Activated CD8-positive, alpha-beta memory T cell treated with anti-CD3 and anti-CD28 coated beads for 24 hours (primary cell): ENCODE results near the gene TNFRSF4.
"Not testable (repeated sequence)": the region's sequence is repeated elsewhere in the genome, so short reads cannot be mapped to it uniquely, and the experiment has no call there.

Experiments
- DNase-seq: peaks from one replicate; pipeline ENCODE4 v3.0.0-alpha.2; 2020

Gene TNFRSF4

DNA sequence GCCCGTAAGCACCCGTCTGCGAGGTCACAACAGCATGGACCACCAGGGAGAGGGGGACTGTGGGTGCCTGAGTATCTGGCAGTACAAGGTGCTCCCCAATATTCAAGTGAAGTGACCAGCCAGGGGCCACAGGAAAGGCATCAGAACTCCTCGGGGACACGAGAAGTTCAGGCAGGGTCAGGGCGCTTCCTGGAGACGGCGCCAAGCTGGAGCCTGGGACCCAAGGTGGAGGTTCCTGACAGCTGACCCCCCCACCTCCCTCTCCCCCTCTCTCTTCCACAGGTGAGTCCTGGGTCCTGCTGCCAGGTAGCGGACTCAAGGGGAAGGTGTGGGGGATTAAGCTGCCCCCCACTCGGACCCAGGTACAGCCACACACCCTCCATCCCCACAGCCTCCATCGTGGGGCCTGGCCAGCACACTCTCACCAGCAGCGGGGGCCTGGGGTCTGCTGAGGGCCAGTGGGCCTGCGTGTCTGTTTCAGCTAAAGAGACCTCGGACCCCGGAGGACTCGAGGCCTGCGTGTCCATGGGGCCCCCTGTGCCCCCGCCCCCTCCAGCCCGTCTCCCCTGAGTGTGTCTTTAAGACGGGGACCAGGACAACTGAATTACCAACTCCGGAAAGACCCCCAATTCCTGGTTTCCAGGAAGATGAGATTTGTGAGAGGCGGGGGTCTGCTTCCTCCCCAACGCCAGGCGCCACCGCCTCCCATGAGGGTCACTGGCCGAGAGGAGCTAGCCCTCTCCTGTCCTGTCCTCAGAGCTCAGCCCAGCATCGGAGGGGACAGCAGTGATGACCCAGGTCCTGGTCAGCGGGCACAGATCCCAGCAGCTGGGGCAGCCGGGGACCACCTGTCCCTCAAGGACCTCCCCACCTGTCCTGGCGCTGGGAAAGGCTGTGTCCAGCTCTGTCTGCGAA, 13.7 kb downstream of the TNFRSF4 start:
- peak; percentile 65 for DNase-seq

DNA sequence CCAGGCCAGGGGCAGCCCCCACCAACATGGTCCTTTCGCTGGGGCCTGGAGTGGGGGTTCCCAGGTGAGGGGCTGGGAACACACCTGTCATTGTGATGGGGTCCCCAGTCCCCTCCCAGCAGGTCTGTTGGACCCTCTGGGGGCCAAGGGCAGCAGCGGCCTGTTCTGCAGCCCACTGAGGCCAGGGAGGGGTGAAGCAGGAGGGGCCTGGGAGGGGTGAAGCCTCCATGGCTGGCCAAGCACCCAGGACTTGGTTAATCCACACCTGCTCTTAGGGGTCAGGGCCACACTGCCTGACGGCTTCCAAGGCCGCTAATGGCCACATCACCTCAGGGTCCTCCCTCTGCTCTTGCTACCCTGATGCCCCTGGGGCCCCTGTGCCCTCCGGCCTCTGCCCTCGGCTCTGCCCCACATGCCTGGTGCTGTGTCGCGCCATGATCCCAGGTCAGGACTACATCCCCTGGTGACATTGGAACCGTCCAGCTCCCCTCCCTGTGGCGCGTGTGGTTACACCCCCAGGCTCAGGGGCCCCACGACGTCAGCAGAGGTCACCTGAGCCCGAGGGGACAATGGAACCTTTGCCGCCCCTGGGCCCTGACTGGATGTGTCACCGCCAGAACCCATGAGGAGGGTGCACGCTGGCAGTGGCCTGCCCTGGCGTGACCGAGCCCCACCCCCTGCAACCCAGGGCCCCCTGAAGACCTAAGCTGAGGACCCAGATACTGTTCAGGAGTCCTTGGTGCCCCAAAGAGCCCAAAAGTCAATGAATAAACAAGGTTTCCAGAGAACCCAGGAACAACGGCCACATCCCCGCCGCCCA, 14.6 kb downstream of the TNFRSF4 start:
- DNase-seq, result no peak

DNA sequence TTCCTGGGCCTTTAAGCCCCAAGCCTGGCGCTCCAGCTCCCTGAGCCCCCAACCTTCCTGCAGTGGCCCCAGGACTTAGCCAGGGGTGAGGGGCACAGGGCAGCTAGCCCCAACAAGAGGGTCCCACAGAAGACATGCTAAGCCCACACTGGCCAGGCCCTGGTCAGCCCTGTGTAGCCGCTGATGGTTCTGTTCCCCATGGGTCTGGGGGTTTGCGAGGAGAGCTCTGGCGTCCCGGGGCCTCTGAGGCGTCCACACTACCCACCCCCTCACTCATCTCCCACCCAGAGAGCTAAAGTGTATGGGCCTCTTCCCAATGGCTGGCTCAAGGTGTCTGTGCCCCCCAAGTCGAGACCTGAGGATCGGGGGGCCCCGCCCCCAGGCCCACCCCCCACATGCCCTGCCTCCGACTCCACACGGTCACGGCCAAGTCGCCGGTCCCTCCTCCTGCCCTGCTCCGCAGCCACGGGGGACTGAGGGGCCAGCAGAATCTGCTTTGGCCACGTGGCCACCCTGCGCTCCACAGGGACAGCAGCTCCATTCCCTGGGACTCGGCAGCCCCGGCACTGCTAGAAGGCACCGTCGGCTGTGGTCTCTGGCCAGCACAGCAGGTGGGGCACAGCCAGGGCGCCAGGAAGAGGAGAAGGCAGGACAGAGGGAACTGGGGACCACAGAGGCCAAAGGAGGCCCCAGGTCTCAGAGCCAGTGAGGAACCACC, 15.4 kb downstream of the TNFRSF4 start:
- DNase-seq, result no peak

DNA sequence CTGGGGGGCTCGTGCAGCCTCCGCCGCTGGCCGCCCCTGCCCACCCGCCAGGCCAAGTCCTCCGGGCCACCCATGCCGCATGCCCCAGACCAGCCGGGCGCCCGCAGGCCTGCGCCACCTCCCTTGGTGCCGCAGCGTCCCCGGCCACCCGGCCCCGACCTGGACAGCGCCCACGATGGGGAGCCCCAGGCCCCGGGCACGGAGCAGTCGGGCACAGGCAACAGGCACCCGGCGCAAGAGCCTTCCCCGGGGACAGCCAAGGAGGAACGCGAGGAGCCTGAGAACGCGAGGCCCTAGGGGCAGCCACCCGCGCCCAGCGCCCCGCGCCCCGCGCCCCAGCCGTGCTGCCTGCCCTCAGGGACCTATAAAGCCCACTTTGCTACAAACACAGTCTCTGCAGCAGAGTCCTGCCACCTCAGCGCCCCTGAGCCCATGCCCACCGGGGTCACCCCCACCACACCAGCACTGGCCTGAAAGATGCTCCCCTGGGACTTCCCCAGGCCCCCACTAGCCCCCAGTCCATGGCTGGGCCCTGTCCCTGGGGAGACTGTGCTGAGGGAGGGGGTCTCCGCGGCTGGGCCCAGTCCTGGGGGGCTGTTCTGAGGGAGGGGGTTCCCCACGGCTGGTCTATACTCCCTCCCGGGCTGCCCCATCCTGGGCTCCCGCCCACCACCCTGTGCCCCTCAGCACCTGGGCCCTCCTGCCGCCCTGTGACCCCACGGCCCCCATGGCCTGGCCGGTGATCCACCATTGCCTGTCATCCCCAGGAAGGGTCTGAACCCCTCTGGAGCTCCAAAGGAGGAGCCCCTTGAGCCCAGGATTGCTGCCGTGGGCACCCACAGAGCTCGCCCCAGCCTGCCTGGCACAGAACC, 16.2 kb downstream of the TNFRSF4 start:
- DNase-seq, result no peak

DNA sequence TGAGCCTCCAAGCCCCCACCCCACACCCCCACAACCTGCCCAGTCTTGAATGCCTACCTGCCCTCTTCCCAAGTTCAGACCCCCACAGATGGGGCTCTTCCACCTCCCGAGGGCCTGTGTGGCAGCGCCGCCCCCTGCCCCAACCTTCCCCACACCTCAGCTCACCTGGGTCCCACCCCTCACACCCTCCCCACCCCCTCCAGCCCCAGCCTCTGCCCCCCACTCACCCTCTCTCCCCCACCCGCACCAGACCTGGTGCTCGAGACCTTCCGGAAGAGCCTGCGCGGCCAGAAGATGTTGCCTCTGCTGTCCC, 16.8 kb downstream of the TNFRSF4 start:
- no peak for DNase-seq

DNA sequence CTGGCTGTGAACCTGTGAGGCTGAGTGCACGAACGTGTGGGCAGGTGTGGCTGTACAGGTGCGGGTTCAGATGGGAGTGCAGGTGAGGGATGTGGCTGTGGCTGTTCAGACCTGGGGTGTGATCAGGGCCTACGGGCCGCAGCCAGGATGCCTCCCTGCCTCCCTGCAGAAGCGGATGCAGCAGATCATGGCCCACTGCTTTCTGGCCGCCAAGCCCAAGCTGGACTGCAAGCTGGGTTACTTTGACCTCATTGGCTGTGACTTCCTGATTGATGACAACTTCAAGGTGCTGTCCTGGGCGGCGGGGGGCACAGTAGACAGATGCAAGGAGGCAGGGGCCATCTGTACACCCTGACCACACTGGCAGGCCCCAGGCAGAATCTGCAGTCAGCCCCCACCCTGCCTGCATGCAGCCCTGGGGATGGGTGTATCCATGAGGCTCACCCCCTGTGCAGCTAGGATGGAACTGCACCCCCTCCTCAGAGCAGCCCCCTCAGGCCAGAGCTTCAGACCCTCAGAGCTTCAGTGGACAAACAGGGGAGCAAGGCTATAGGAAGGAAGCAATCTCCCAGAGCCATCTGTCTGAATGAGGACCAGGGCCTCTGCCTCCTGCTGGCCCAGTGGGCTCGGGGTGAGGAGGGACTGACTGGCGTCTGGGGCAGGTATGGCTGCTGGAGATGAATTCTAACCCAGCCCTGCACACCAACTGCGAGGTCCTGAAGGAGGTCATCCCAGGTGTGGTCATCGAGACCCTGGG, 17.3 kb downstream of the TNFRSF4 start:
- DNase-seq, result no peak

DNA sequence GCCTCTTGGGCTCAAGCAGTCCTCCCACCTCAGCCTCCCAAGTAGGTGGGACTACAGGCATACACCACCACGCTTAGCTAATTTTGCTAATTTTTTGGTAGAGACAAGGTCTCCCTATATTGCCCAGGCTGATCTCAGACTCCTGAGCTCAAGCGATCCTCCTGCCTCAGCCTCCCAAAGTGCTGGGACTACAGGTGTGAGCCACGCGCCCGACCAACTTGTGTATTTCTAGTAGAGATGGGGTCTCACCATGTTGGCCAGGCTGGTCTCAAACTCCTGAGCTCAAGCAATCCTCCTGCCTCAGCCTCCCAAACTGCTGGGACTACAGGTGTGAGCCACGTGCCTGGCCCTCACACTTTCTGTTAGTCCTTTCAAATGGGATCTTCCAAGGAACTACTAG, 18.2 kb downstream of the TNFRSF4 start:
- not testable (repeated sequence) for DNase-seq

DNA sequence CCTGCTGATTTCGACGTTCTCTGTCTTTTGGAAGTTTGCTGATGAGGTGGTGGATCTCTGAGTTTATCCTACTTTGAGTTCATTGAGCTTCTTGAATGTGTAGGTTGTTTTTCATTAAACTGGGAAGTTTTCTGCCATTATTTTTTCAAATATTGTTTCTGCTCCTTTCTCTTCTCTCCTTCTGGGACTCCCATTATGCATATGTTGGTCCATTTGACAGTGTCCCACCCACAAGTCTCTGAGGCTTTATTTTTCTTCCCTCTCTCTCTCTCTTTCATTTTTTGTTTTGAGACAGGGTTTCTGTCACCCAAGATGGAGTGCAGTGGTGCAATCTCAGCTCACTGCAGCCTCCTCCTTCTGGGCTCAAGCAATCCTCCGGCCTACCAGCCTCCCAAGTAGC, 19.2 kb downstream of the TNFRSF4 start:
- no peak for DNase-seq

DNA sequence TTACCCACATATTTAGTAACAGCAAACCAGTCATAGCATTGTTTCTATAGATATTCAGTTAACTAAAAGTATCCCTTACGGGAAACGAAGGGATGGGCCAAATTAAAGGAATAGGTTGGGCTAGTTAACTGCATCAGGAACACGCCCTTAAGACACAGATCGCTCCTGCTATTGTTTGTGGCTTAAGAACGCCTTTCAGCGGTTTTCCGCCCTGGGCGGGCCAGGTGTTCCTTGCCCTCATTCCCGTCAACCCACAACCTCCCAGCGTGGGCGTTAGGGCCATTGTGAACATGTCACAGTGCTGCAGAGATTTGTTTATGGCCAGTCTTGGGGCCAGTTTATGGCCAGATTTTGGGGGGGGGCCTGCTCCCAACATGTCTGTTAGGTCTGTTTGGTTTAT, 22.2 kb downstream of the TNFRSF4 start:
- no peak for DNase-seq

DNA sequence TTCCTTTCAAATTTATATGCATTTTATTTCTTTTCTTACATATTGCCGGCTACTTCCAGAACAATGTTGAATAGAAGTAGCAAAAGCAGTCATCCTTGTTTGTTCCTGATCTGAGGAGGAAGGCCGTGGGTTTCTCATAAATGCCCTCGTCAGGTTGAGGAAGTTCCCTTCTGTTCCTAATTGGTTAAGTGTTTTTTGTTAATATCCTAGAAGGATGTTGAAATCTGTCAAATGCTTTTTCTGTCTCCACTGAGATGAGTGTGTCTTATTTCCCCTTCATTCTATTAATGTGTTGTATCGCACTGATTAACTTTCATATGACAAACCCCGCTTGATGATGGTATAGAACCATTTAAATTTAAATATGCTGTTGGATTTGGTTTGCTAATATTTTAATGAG, 24.8 kb downstream of the TNFRSF4 start:
- DNase-seq, result no peak

DNA sequence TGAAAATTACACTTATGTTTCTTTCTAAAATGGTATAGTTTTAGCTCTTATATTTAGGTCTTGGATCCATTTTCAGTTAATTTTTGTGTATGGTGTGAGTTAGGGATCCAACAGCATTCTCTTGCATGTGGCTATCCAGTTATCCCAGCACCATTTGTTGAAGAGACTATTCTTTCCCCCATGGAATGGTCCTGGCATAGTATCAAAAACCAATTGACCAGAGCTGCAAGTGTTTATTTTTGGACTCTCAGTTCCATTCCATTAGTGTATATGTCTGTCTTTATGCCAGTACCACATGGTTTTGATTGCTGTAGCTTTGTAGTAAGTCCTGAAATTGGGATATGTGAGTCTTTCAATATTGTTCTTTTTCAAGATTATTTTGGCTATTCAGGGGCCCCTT, 26.0 kb downstream of the TNFRSF4 start:
- no peak for DNase-seq

DNA sequence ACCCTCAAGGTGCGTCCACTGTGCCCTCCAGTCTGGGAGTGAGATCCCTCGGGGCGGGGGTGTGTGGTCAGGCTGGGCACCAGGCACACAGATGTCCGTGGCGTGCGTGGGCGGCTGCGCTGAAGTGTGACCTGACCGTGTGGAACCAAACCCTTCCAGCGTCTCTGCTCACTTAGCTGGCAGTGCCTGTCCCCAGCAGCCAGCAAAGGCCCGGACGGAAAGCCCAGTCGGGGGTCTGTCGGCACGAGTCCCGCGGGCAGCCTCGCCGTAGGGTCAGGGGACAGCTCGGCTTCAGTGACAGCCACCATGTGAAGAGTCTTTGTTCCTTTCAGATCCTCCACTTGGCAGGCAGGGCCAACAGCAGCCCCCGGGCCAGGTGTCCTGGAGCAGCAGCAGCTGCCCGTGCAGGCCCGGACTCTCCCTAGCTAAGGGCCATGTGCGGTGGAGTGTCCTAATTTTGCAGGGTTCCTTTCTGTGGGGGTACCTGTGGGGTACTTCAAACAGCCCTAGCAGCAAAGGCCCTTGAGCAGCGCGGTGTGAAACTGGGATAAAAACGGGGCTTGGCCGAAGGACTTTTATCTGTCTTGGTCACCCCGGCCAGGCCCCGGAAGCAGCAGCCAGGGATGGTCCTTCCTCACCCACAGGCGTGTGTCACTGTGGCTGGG, 28.7 kb downstream of the TNFRSF4 start:
- no peak for DNase-seq

DNA sequence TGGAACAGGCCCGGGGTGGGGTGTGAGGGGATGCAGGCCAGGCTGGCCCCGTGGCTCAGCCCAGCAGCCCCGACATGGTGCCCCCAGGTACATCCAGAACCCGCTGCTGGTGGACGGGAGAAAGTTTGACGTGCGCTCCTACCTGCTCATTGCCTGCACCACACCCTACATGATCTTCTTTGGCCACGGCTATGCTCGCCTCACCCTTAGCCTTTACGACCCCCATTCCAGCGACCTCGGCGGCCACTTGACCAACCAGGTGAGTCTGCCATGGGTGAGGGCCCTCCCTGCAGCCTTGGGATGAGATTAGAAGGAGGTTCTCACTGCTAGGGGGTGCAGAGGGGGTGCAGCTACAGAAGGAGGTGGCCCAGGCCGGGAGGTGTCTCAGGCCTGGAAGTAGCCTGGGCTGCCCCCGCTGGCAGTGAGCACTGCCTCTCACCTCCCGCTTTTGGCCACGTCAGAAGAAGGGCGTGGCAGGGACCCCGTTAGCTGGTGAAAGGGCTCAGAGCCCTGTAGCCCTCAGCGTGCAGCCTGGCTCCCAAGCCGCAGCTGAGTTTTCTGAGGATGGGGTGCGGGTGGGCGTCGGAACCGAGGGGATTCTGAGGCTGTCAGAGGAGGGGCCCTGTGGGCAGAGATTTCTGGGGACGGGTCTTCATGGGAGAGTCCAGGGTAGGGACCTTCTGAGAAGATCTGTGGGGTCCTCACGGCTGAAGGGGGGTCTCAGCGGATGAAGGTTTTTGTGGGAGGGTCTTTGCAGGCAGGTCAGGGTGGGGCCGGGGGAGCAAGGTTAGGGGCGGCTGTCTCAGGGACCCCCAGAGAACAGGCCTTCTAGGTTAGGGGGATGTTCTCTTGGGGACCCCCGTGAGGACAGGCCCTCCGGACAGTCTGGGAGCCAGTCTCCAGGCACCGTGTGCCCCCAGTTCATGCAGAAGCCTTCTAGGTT, 29.8 kb downstream of the TNFRSF4 start:
- no peak for DNase-seq

DNA sequence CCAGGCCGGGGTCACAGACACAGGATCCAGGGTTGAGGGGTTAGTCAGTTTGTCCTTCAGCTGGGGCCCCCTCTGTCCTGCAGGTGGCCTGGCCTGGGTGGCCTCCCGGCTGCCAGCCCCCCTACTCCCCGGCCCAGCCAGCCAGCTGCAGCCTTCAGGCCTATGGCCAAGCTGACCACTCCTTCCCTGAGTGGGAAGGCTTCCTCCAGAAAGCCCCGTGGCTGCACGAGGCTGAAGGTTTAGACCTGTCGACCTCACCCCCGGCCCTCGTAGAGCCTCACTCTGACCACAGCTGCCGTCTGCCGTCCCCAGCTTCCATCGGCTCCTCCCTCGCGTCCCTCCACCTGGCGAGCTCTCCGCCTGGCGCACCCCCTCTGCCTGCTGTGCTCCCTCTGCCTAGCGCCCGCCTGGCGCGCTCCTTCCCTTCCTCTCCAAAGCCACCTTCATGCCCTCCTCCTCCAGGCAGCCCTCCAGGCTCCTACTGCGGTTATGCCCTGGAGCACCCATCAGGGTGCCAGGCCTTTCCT, 30.7 kb downstream of the TNFRSF4 start:
- DNase-seq, result no peak

DNA sequence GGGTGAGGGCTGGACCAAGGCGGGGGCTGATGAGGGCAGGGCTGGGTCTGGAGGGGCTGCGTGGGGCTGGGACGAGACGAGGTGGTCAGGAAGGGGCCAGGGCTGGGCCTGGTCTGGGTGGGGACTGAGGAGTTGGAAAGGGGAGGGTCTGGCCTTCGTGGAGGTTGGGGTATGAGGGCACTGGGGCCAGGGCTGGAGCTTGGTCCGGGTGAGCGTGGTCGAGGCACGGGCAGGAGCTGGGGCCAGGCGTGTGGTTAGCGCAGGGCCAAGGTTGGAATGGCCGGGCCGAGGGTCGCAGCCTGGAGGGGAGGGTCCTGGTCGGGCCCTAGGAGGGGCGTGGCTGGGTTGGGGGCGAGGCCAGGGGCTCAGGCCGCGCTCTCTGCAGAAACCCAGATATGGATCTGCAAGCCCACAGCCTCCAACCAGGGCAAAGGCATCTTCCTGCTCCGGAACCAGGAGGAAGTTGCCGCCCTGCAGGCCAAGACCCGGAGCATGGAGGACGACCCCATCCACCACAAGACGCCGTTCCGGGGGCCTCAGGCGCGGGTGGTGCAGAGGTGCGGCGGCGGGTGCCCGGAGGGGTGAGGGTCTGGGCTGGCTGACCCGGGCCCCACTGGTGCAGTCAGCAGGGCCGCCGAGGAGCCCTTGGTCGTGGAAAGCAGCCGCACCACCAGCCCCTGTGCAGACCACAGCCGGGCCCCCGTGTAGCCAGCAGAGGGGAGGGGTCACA, 31.3 kb downstream of the TNFRSF4 start:
- no peak for DNase-seq

DNA sequence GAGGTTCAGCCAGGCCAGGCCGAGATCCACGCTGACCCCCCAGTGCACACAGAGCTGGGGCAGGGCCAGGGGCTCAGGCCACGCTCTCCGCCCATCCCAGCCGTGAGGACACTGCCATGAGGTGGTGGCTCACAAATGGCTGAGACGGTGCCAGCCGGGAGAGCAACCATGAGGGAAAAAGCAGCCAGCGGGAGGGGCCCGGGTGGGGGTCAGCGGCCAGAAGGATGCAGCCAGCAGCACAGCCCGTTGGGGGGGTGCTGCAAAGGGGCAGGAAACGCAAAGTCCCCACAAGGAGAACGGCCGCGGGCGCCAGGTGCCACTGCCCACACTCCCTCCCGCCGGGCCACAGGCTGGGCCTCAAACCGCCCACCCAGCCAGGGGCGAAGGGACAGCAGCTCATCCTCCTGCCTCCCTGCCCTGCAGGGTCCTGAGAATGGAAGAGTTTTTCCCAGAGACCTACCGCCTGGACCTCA, 32.0 kb downstream of the TNFRSF4 start:
- DNase-seq, result no peak

DNA sequence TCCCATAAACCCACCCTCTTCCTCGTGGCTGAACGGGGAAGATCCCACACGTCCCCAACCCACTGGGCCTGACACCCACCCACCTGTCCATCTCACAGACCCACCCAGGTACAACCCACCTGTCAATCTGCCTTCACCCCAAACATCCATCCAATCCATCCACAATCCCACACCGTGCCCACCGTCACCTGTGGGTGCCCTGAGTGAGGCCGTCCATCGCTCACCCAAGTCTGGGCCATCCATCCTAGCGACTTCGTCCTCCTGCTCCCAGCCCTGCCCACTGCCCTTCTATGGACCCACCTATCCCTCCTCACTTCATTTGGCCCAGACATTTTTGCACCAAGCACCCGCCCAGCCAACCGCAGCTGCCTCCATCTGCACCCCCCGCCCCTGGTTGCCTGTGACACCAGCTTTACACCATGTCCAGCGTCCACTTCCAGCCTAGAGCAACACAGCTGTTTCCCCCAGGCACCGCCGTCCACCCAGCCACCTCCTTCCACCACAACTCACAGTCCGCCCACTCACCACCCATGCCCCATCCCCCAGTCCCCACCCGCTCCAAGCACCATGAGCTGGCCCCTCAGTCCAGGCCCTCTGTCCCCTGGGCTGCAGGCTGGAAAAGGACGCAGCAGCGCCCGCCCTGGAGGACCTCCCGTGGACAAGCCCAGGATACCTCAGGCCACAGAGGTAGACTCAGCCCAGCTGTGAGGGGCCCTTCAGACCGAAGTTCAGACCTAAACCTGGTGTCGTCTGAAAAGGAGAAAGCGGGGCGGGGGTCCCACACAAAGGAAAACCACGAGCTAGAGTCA, 32.6 kb downstream of the TNFRSF4 start:
- no peak for DNase-seq
